ENCODE results near the gene SHANK1. TPM values are rescaled to one million over a fixed set of nuclear protein-coding genes. Genes with fewer than 3 reads are reported as not detected.

Gene SHANK1
- total and polyA plus RNA-seq, 2 donors from 2014 or later: 0.24 to 0.35 TPM

DNA sequence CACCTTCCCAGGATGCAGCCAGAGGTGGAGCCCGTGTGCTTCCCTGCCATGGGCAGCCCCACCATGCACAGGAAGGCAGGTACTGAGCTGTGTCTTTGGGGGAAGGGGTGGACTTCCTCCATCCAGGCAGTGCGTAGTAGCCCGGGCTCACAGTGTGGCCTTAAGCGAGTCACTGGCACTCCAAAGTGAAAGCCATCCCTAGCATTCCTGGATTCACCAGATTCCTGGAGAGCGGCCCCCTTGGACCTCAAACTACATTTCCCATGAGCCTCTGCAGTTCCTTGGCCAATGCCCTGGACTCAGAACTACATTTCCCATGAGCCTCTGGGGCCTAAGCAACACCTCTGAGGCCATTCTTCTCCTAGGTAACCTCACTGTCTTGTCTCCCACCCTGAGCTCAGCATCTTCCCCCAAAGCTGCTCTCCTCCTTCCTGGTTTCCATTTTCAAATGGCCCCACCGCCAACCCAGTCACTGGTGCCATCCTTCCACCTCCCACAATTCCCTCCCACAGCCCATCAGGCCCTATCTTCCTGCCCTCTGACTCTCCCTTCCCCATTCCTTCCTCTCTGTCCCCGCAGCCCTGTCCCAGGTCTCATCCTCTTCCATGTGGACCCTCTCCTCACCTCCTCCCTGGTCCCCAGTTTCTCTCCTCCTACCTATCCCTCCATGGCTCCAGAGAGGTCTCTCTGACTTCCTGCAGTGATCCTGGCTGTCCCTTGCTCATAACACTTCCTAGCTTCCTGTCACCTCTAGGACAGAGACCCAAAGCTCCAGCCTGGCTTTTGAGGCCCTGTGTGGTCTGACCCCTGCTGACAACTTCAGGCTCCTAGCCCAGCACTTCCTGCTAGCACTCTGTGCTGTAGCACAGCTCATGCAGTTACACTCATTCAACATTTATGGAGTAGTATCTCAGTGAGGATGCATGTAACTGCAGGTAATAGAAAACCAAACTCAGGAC lies 69.9 kb downstream of the SHANK1 start, which contains the start of gene C19orf81:
C19orf81 (plus strand) TSS at position 13 of the 959 bp plus-strand sequence; CDS start at position 13, 0 bp downstream.
- H3K36me3 ChIP-seq (ENCODE audit: control insufficient read depth in 2 of 3, insufficient read depth in 3 of 3, low read length in 3 of 3): no peaks in the 10 kb centered on the region
- no peak within 1 kb of the TSS for H3K4me3 ChIP-seq (ENCODE audit: low read length in 3 of 3)
- H3K9ac ChIP-seq (ENCODE audit: low read length in 3 of 3): no peak within 1 kb of the TSS
- TF ChIP-seq, protein P1, sequence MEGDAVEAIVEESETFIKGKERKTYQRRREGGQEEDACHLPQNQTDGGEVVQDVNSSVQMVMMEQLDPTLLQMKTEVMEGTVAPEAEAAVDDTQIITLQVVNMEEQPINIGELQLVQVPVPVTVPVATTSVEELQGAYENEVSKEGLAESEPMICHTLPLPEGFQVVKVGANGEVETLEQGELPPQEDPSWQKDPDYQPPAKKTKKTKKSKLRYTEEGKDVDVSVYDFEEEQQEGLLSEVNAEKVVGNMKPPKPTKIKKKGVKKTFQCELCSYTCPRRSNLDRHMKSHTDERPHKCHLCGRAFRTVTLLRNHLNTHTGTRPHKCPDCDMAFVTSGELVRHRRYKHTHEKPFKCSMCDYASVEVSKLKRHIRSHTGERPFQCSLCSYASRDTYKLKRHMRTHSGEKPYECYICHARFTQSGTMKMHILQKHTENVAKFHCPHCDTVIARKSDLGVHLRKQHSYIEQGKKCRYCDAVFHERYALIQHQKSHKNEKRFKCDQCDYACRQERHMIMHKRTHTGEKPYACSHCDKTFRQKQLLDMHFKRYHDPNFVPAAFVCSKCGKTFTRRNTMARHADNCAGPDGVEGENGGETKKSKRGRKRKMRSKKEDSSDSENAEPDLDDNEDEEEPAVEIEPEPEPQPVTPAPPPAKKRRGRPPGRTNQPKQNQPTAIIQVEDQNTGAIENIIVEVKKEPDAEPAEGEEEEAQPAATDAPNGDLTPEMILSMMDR (IDR thresholded peaks at IDR 0.05; ENCODE audit: borderline replicate concordance, extremely low read depth, insufficient read depth): no peak
- H3K27me3 ChIP-seq (ENCODE audit: control insufficient read depth, insufficient read depth, low read length): no peaks in the 10 kb centered on the region
- DNase-seq (peak in 2 of 5 donors; percentile 46 to 61), FAIRE-seq (no peak)
- H3K4me1 ChIP-seq (ENCODE audit: control insufficient read depth in 2 of 3, insufficient read depth in 2 of 3, low read depth in 1 of 3, low read length in 3 of 3): no peaks in the 10 kb centered on the region
- intact Hi-C loops (cut with DNase I): no loop called here
- no peaks in the 10 kb centered on the region for H3K9me3 ChIP-seq (ENCODE audit: control insufficient read depth in 2 of 3, insufficient read depth in 1 of 3, low read length in 3 of 3)
- no peak within 1 kb of the TSS for H3K27ac ChIP-seq (ENCODE audit: low read depth in 2 of 2, low read length in 2 of 2)

DNA sequence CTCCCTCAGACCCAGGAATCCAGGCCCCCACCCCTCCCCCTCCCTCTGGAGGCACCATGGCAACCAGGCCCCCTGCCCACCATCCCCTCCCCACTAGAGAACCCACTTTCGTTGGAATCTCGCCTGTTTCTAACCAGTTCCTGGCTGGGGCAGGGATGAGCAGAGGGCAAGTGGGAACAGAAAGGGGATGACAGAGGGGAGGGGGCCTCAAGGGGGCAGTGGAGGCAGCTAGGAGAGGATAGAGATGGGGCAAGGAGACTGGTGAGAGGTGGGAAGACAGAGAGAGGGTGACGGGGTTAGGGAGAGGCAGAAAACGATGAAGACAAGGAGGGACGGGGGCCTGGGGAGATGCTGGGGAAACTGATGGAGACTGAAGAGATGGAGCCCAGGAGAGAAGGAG lies 70.9 kb downstream of the SHANK1 start:
- no peak for FAIRE-seq
- Histone ChIP-seq H3K9ac (ENCODE audit: low read length in 3 of 3) (no peak overlapping the region), H3K36me3 (ENCODE audit: control insufficient read depth in 2 of 3, insufficient read depth in 3 of 3, low read length in 3 of 3) (no peaks in the 10 kb centered on the region), H3K27me3 (ENCODE audit: control insufficient read depth, insufficient read depth, low read length) (no peaks in the 10 kb centered on the region), H3K9me3 (ENCODE audit: control insufficient read depth in 2 of 3, insufficient read depth in 1 of 3, low read length in 3 of 3) (no peaks in the 10 kb centered on the region), H3K4me3 (ENCODE audit: low read length in 3 of 3) (no peak overlapping the region), H3K4me1 (ENCODE audit: control insufficient read depth in 2 of 3, insufficient read depth in 2 of 3, low read depth in 1 of 3, low read length in 3 of 3) (no peaks in the 10 kb centered on the region), H3K27ac (ENCODE audit: low read depth in 2 of 2, low read length in 2 of 2) (no peak overlapping the region)
- DNase-seq: no peak
- intact Hi-C loops (cut with DNase I): no loop called here
- TF ChIP-seq, protein P1 (IDR thresholded peaks at IDR 0.05; ENCODE audit: borderline replicate concordance, extremely low read depth, insufficient read depth): no peak

DNA sequence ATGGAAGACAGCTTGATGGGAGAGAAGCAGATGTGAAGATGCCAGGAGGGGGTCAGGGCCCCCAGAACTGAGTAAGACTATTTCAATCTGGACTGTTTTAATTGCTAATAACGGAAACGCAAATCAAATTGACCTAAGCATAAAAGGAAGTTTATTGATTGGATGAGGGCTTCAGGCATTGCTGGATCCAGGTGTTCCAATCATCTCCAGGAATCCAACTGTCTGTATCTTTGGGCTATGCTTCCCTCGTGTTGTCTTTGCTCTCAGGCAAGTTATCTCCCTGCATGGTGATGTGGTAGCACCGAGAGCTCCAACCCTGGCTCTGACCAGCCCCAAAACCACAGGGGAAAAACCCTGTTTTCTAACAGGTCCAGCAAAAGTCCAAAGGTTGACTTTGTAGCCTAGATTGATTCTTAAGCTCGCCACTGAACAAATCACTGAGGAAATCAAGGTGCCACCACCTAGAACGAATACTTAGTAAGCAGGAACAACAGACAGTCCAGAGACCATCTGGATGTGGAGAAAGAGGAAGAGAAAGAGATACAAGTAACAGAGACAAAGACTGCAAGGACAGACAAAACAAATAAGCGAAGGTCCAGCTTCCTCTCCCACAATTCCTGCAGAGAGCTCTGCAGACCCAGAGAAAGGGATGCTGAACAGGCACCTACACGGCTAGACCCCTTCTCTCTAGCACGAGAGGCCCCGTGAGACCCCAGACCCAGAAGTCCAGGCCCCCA lies 71.6 kb downstream of the SHANK1 start:
- H3K9me3 ChIP-seq (ENCODE audit: control insufficient read depth in 2 of 3, insufficient read depth in 1 of 3, low read length in 3 of 3): no peaks in the 10 kb centered on the region
- no peaks in the 10 kb centered on the region for H3K27me3 ChIP-seq (ENCODE audit: control insufficient read depth, insufficient read depth, low read length)
- no peak overlapping the region for H3K4me3 ChIP-seq (ENCODE audit: low read length in 3 of 3)
- H3K36me3 ChIP-seq (ENCODE audit: control insufficient read depth in 2 of 3, insufficient read depth in 3 of 3, low read length in 3 of 3): no peaks in the 10 kb centered on the region
- TF ChIP-seq, protein P1 (IDR thresholded peaks at IDR 0.05; ENCODE audit: borderline replicate concordance, extremely low read depth, insufficient read depth): no peak
- no peak for DNase-seq
- no peak overlapping the region for H3K27ac ChIP-seq (ENCODE audit: low read depth in 2 of 2, low read length in 2 of 2)
- H3K9ac ChIP-seq (ENCODE audit: low read length in 3 of 3): no peak overlapping the region
- no peak for FAIRE-seq
- intact Hi-C loops (cut with DNase I): no loop called here
- no peaks in the 10 kb centered on the region for H3K4me1 ChIP-seq (ENCODE audit: control insufficient read depth in 2 of 3, insufficient read depth in 2 of 3, low read depth in 1 of 3, low read length in 3 of 3)
